ENCODE data around the gene ABLIM3.

The ABLIM3 gene

DNA sequence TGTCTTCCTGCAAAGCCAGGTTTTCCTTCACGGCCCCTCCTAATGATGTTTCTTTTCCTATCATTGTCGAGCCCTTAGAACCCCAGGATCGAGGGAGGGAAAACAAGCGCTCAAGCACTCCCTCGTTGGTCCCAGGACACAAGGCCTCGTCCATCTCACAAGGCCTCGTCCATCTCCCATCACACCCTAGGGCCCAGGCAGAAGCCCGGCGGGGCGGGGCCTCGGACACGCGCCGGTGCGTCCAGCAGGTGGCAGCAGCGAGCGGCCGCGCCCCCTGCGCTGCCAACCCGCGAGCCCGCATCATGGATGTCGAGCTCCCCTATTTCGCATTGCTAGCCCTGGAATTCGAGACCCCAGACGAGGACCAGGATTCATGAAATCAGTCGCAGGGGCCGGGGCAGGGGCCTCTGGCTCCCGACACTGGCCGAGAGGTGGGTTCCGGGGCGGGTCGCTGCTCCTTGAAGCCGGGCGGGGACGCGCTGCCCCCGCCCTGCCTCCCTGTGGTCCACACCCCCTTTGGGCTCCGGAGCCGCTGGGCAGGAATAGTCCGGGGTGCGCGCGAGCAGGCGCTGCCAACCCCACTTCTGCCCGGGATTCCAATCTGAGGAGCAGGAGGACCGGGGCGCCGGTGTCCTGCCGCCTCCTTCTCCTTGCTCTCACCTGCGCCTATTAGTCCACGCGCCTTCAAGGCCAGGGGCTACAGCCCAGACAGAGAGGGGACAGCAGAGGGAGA, at the start of gene ABLIM3:
ABLIM3 (plus strand) TSS at position 270 of the 733 bp plus-strand sequence. CDS start 603 bp downstream, outside the sequence.
- peak; percentile 23 to 54 for DNase-seq

DNA sequence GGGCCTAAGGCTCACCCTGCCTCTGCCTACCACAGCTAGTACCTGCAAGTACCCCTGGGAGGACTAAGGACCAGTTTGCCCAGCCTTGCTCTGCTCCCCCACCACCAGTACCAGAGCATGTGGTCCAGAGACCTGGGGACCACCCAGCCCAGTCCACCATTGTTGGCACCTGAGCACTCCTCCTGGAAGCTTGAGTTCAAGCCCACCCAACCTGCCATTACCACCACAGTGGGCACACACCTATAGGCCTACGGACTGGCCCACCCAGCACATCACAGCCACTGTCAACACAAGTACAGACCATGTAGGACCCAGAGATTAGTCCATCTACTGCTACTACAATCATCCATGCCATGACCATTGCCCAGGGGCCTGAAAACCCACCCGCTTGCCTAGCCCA, 47.7 kb upstream of the ABLIM3 start:
- no peak for DNase-seq

DNA sequence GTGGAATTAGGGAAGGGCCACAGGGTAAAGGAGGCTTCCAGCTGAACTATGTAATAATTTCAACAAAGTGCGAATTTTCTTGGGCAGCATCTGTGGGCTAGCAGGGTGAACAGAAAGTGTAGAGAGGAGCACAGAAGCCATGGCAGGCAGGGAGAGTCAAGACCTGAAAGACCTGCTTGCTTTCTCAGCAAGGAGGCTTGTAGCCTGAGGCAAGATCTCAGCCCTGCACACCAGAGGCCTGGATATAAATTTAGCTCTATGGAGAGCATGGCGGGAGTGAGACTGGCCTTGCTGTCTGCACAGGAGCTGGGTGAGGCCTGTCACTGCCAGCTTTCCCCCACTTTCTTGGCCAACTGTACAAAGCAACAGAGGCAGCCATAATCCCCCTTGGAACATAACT, 46.3 kb upstream of the ABLIM3 start:
- DNase-seq: no peak

DNA sequence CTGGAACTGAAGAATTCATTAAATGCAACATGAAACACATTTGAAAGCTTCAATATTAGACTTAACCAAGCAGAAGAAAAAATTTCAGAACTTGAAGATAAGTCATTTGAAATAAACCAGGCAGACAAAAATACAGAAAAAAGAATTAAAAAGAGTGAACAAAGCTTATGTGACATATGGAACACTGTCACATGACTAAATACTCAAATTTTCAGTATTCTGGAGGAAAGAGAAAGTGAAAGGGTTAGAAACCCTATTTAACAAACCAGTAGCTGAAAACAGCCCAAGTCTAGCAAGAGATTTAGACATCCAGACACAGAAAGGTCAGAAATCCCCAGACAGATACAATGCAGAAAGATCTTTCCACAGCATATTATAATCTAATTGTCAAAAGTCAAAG, 41.4 kb upstream of the ABLIM3 start:
- no peak for DNase-seq

DNA sequence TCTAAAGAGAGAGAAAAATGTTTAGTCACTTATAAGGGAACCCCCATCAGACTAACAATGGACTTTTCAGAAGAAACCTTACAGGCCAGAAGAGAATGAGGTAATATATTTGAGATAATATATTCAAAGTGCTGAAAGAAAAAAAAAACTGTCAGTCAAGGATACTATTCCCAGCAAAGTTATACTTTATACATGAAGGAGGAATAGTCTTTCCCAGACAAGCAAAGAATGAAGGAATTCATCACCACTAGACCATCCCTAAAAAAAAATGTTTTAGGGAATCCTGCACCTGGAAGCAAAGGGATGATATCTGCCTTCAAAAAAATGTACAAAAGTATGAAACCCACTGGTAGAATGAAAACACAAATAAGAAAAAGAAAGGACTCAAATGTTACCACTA, 41.0 kb upstream of the ABLIM3 start:
- no peak for DNase-seq

DNA sequence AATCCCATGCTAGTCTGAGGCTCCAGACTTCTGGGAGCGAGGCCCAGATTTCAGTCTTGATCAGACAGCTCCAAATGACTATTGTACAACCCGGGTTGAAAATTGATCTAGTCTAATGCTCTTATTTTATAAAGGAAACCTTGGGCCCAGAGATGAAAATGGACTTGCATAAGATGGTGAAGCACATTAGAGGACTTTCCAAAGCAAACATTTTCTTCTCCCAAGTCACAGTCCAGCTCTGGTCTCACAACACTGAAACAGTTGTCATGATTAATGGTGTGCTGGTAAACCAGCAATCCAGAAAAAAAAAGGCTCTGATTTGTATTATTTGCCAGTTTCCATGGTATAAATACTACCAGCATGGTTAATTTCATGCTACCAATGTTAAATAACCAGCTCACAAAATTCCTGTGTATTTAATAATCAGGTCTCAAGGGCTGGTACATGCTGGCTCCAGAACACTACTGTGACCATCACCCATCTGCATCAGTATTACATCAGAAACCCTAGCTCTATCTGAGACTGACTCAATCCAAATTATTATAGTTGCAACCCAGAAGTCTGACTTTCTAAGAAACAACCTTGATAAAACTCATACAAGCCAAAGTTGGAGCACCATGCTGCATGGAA, 32.5 kb upstream of the ABLIM3 start:
- no peak for DNase-seq

DNA sequence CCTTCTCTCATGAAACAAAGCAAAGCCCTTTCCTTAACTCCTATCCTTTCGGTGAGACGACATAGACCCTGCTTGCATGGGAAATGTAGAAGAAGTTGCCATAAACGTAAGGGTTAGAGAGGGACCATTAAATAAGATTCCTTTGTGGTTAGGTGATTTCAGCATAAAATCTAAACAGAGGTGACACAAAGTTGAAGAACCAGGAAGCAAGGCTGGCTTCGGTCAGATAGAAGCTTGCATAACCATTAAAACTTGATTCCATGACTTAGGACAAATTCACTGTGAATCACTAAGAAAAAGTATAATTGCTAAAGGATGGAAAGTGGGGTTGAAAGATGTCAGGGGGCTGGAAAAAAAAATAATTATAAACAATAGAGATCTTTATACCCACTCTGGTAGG, 30.9 kb upstream of the ABLIM3 start:
- no peak for DNase-seq

DNA sequence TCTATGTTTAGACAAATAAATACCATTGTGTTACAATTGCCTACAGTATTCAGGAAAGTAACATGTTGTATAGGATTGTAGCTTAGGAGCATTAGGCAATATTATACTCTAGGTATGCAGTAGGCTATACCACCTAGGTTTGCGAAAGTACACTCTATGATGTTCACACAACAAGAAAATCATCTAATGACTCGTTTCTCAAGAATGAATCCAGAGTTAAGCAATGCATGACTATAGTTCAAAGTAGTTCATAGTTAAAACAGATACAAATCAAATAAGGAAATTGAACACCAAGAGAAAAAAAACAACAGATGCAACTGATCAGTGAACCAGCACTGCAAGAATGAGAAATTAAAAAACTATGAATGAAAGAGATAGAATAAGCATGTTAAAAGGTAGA, 27.6 kb upstream of the ABLIM3 start:
- no peak for DNase-seq

DNA sequence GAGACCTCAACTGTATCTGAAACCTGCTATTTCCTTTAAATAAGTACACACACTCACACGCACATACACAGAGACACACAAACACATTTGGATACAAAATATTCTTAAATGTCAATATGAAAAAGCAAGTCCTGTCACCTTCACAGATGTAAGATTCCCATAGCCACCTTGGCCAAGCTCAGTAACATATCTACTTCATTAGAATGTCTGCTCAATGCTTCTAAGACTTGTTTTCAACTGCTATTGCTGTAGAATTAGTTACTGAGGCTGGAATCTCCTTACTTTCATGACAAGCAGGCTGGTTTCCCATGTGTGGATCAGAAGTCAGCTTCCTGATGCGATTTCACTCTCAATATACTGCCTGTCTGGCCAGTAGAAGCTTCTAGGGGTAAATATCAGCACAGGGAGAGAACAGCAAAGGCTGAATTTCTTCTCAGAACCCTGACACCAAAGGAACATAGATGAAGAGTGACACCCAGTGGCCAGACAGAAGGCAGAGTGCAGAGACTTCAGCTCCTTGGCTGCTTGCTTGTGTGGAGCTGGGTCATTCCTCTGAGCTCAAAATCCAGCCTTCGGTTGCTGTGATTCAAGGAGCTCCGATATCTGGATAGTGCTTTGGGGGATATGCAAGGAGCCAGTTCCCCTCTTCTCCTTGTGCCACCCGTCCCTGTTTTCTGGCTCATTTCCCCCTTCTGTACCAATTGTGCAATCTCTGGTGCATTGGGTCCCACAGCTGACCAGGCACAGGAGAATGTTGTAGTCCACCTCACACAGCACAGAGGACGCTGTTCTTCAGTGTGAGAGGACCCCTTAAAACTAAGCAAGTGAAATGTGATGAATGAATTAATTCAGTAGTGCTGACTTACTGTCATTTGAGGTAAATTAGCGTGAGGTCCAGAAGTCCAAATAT, 26.6 kb upstream of the ABLIM3 start:
- DNase-seq: peak; percentile 33 to 73

DNA sequence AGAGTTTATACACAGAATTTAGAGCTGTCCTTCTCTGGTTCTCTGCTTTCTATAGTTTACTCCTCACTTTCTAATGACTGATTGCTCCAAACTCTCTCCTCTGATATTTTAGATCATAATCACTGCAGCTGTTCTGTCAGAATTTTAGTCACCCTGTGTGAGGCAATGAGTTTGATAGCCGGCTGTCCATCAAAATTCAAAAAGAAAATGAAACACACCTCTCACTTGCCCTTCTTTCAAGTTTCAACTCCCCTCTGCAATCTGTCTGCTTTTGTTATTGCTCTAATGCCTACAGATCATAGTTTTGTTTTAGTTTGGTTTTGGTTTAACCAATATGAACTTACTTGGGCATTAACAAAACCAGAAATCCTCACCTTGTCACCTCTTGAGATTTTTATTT, 23.3 kb upstream of the ABLIM3 start:
- no peak for DNase-seq

DNA sequence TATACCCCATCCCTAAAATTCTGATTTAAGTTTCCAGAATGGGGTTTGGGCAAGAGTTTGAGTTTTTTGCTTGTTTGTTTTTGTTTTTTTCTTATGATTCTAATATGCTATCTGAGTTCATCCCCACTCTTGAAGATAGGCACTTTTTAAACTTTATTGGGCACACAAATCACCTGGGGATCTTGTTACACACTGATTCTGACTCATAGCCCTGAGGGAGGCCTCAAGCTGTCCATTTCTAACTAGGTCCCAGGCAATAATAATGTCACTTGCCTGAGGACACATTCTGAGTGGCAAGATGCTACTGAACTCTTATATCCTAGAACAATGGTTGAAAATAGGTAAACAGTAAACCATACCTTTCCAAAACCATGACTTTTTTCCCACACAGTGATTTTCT, 22.8 kb upstream of the ABLIM3 start:
- no peak for DNase-seq

DNA sequence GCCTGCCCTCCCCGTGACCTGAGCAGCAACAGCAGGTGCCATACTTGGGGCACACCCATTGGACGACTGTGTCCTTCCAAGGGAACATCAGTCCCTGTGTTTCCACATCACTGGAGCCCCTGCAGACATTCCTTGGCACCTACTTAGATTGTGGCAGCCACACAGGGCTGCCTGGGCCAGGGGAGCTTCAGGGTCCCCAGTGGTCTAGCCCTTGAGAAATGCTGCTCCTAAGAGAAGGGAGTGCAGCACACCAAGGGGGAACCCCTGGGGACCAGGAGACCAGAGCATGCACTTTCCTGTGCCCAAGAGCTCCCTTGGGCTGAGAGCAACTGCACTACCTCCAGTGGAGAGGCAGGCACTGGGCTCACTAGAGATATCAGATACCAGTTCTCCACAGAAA, 20.1 kb upstream of the ABLIM3 start:
- no peak for DNase-seq

DNA sequence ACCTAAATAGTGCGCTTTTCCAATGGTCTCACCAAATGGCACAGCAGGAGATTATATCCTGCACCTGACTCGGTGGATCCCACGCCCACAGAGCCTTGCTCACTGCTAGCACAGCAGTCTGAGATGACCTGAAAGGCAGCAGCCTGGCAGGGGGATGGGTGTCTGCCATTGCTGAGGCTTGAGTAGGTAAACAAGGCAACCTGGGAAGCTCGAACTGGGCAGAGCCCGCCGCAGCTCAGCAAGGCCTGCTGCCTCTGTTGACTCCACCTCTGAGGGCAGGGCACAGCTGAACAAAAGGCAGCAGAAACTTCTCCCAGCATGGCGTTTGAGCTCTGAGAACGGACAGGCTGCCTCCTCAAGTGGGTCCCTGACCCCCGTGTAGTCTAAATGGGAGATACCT, 18.1 kb upstream of the ABLIM3 start:
- DNase-seq: no peak

DNA sequence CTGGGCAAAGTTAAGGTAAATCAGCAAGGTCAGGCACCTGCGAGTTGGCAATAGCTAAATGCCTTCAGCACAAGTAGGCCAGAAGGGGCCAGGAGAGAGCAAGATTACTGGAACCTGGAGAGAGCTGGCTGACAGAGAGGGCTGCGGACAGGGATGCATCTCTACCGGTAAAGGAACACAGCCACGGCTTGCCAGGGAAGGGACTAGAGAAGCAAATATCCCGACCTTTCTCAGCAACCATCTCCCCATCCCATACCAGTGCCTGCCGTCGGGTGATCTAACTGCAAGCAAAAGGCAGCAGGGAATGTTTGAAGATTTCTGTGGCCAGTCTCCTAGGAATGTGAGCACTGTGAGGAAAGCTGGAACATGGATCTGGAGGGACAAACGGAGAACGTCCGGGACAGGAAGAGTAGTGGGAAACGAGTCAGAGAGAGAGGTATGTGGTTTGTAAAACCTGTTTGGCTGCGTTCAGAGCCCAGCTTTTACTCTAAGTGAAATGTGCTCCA, 15.9 kb upstream of the ABLIM3 start:
- peak in 1 of 2 experiments; percentile 30 for DNase-seq

DNA sequence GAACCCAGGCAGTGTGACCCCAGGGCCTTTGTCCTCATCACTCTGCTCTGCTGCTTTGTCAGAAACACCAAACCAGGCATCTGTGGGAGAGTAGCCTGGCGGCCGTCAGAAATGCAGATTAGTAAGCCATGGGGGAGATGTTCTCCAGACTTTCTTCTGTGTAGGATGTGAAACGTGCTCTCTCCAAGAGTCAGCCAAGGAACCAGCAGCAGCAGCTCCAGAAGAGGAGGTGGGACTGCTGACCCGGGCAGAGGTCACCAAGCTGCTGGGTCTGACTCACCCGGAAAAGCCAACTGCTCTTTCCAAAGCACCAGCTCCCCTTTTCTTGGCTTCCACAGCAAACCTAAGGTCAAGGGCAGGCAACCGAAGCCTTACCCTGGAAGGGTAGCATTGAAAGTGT, 14.4 kb upstream of the ABLIM3 start:
- DNase-seq: no peak

DNA sequence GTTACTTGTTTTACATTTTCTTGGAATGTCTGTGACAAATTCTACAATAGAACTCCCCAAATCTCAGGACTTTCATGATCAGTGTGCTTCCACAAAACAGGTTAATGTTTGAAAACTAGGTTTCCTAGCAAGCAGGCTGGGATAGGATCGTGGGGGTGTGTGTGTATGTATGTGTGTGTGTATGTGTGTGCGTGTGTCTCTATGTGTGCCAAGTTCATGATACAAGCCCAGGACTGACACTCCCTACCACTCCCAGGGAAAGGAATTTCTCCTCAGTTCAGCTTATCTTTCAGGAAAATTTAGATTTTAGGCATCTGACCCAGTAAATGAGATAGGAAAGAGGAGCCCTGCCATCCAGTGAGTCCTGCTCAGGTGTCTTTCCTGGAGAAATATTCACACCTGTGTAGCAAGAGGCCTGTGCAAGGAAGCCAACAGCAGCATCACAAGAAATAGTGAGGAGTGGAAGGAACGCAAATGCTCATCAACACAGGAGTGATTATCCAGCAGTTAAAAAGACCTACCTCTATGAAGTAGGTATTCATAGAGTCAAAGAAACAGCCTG, 13.8 kb upstream of the ABLIM3 start:
- DNase-seq: no peak

DNA sequence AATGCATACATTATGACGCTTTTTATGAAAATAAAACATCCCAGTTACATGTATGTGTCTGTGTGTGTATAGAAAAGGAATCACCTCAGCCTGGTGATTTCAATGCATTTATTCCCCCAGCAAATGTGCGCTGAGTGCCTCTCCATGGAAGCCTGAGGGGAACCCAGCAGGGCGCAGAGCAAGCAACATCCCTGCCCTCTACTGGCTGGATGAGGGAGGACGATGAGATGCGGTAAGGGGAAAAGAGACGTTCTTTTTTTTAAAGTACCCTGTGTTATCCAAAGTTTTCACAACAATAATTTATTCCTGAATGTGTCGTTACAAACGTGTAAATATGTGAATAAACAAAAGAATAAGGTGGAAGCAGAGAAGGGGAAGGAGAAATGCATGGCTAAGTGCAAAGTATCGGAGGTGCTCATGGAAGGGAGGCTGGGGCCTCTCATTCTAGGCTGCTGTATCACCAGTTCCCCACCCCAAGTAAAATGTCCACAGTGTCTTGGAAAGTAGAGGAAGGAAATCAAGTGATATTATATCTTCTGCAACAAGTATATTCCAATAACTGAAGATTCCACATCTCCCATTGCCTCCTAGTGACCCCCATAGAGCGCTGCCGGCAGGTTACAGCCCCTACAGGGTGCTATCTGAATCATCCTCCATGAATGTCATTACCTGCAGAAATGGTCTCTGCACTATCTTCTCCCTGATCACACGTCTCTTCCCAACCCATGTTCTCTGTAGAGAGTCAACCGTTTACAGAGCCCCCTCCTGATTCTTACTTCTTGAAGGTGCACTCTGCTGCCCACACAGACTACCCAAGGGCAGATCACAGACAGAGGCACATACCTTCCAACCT, 13.0 kb upstream of the ABLIM3 start:
- DNase-seq: peak; percentile 4 to 42

DNA sequence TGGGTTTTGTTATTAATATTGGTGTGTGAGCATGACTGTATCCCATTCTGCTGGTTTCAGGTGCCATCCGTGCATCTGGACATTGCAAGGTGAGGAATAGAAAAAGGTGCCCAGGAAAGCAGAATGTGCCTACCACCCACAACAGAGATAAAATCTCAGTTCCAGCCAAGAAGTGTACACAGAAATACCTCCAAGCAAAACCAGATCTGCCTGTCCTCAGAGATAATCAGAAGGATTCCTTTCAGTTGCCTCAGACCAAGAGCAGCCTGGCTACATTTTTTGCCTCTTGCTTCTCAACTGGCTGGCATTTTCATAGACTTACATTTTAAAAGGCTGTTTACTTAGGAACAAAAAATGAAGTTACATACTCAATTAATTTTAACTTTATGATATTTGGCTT, 12.1 kb upstream of the ABLIM3 start:
- no peak for DNase-seq

DNA sequence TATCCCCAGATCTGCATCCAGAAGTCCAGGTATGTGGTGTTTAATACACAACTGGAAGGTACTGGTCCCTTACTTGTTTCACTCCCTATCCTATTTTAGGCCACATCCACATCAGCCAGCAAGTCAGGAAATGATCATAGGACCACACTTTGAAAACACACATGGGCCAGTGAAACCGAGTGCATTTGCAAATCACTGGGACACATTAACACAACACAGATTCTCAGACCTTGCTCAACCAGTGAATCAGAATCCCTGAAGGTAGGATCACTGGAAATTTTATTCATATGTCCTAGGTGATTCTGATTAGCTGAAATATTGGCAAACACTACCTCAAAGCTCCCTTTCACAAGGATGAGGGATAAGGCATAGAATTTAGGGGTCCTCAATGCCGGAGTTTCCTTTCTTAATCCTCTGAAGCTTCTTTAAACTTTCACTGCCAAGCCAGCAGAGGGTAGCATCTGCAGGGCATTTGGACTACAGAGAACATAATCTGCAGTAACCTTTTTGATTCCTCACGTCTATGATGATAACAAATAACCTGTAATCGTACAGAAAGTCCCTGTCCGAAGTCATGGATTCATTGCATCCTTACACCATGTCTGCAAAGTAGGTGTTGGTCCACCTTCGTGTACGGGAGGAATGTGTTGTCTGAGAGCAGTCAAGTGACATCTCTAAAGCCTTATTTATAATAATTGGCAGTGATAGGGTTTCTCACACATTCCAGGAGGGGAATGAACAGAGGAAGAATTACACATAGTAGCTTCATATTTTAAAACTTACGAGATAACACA, 11.0 kb upstream of the ABLIM3 start:
- peak; percentile 6 to 31 for DNase-seq

DNA sequence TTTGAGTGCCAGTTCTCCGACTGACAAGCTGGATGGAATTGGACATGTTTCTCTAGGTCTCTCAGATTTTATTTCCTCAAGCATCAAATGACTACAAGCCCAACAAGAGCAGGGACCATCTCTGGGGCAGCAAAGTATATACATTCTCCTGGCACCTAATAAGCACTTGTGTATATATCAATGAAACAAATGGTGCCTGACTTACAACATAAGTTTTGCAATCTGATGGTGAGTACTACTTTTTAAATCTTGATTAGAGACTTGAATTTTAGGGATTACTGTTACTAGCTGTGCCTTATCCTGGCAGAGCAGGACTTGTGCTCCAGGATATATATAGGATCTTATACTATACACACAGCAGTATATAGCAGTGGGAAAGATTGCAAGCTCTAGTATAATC, 8.8 kb upstream of the ABLIM3 start:
- DNase-seq: no peak

Data from NCI-H524 (cell line).